SJSA1 (cell line): ENCODE measurements around the gene INSC. TPM values are rescaled to one million over a fixed set of nuclear protein-coding genes. Genes with fewer than 3 reads are reported as not detected.

Experiments
- DNase-seq, 2 experiments: peaks; one replicate each; pipeline ENCODE4 v3.0.0-alpha.2; 2015 to 2020; ENCODE audit warnings: low spot score in 2 of 2, low read depth in 1 of 2
- H3K27ac ChIP-seq: fragments of 250-450 bp; sonication (Bioruptor Pico); 2 replicates; pipeline ENCODE4 v1.5.1; 2020; ENCODE audit warnings: mild to moderate bottlenecking, moderate library complexity
- H3K27me3 ChIP-seq: fragments of 250-450 bp; sonication (Bioruptor Pico); replicated peaks from 2 replicates; pipeline ENCODE4 v1.5.1; 2020; ENCODE audit warnings: mild to moderate bottlenecking, moderate library complexity
- H3K36me3 ChIP-seq: fragments of 250-450 bp; sonication (Bioruptor Pico); 2 replicates; pipeline ENCODE4 v1.5.1; 2020; ENCODE audit warnings: mild to moderate bottlenecking
- H3K4me1 ChIP-seq: fragments of 250-450 bp; sonication (Bioruptor Pico); replicated peaks from 2 replicates; pipeline ENCODE4 v1.6.1; 2021; ENCODE audit warnings: mild to moderate bottlenecking
- H3K4me3 ChIP-seq: fragments of 250-450 bp; sonication (Bioruptor Pico); 2 replicates; pipeline ENCODE4 v1.5.1; 2020; ENCODE audit warnings: mild to moderate bottlenecking
- H3K9me3 ChIP-seq: fragments of 250-450 bp; sonication (Bioruptor Pico); replicated peaks from 2 replicates; pipeline ENCODE4 v1.5.1; 2020; ENCODE audit warnings: mild to moderate bottlenecking
- total RNA-seq: library from RNA; depleted of rRNA; stranded (reverse); fragments of >200 nt; shearing (Covaris generic); gene quantifications from 2 replicates; pipeline ENCODE4 v1.2.3, GENCODE V29; 2014

INSC gene
- total RNA-seq, 1 experiment from 2014 or later: 0.26 TPM

- Histone ChIP-seq H3K4me3 (no peak overlapping the region), H3K27ac (no peak overlapping the region), H3K36me3 (no peaks in the 10 kb centered on the region), H3K27me3 (no peaks in the 10 kb centered on the region), H3K9me3 (no peaks in the 10 kb centered on the region), H3K4me1 (no peaks in the 10 kb centered on the region)
- peak; percentile 52 to 80 for DNase-seq
These were observed 93.9 kb downstream of the INSC start for GRCh38 chr11:15208378-15209222.

DNA sequence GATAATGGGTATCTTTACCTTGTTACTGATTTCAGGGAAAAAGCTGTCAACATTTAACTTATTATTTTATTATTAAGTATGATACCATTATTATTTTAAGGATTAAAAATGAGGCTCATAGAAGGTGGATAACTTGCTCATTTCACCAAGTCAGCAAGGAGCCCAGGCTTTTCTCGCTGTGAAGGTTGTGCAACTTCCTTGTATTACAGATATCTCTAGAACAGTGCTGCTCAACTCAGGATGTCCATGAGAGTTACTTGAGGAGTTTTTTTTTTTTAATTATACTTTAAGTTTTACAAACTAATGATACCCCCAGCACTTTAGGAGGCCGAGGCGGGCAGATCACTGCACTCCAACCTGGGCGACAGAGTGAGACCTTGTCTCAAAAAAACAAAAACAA lies 98.2 kb downstream of the INSC start:
- H3K27ac ChIP-seq: no peak overlapping the region
- no peak overlapping the region for H3K4me3 ChIP-seq
- no peak for DNase-seq
- H3K36me3 ChIP-seq: no peaks in the 10 kb centered on the region
- H3K4me1 ChIP-seq: no peaks in the 10 kb centered on the region
- H3K27me3 ChIP-seq: no peaks in the 10 kb centered on the region
- H3K9me3 ChIP-seq: no peaks in the 10 kb centered on the region

GRCh38 chr11:15213471-15214231 lies 98.9 kb downstream of the INSC start:
- H3K36me3 ChIP-seq: no peaks in the 10 kb centered on the region
- no peaks in the 10 kb centered on the region for H3K9me3 ChIP-seq
- H3K4me1 ChIP-seq: no peaks in the 10 kb centered on the region
- H3K27me3 ChIP-seq: no peaks in the 10 kb centered on the region
- no peak overlapping the region for H3K4me3 ChIP-seq
- no peak overlapping the region for H3K27ac ChIP-seq
- no peak for DNase-seq

DNA sequence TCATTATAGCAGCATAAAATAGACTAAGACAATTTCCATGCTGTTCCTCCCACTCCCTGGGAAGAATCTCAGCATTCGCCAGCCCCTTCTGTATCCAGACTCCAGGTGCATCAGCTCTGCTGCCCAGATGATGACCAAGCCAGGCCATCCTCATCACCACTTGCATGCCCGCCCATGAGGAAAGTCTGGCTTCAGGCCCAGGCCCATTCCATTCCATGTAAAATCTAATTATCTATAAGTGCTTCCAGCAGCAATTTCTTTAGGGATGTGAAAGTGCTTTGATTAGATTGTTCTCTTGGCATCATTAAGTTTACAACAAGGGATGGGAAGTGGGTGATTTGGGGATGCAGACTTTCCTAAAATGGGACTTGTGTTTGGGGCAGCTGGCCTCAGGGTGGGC lies 100.3 kb downstream of the INSC start:
- Histone ChIP-seq H3K9me3 (no peaks in the 10 kb centered on the region), H3K27me3 (no peaks in the 10 kb centered on the region), H3K36me3 (no peaks in the 10 kb centered on the region), H3K4me1 (no peaks in the 10 kb centered on the region), H3K27ac (no peak overlapping the region), H3K4me3 (no peak overlapping the region)
- no peak for DNase-seq

DNA sequence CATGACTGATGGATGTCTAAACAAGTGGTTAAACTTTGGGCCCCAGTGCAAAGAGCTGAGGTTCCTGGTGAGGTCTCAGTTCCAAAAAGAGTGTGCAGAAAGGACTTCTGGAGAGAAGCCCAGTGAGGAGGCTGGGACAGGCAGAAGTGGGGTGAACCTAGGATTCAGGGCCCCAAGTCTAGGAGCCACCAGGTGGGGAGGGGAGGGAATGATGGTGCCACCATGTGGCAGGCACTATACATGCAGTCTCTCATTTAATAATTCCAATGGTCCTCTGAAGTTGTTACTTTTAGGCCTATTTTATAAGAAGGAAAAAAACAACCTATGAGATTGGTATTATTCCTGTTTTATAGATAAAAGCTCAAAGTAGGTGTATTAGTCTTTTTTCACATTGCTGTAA lies 102.0 kb downstream of the INSC start:
- Histone ChIP-seq H3K9me3 (no peaks in the 10 kb centered on the region), H3K4me1 (no peaks in the 10 kb centered on the region), H3K27me3 (no peaks in the 10 kb centered on the region), H3K36me3 (no peaks in the 10 kb centered on the region), H3K4me3 (no peak overlapping the region), H3K27ac (no peak overlapping the region)
- no peak for DNase-seq

GRCh38 chr11:15217416-15217815 lies 102.7 kb downstream of the INSC start:
- Histone ChIP-seq H3K4me3 (no peak overlapping the region), H3K4me1 (no peaks in the 10 kb centered on the region), H3K27ac (no peak overlapping the region), H3K36me3 (no peaks in the 10 kb centered on the region), H3K9me3 (no peaks in the 10 kb centered on the region), H3K27me3 (no peaks in the 10 kb centered on the region)
- no peak for DNase-seq

DNA sequence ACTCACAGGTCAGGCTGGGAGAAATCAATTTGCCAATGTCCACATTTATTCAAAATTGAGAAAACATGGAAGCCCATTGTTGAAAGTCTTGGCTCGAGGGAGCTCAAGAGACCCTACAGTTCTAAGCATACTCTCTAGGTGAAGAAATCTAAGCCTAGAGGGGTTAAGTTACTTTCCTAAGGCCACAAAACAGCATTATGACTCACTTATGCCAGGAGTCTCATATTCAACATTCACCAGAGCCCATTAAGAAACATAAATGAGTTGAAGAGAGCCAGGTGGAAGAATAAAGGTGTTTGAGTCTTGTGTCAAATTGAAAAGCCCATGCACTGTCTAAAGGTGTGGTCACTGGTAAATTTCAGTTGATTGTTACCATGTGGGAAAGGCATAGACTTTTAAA lies 108.1 kb downstream of the INSC start:
- H3K36me3 ChIP-seq: no peaks in the 10 kb centered on the region
- no peak for DNase-seq
- no peak overlapping the region for H3K4me3 ChIP-seq
- H3K27me3 ChIP-seq: no peaks in the 10 kb centered on the region
- no peak overlapping the region for H3K27ac ChIP-seq
- no peaks in the 10 kb centered on the region for H3K4me1 ChIP-seq
- no peaks in the 10 kb centered on the region for H3K9me3 ChIP-seq

DNA sequence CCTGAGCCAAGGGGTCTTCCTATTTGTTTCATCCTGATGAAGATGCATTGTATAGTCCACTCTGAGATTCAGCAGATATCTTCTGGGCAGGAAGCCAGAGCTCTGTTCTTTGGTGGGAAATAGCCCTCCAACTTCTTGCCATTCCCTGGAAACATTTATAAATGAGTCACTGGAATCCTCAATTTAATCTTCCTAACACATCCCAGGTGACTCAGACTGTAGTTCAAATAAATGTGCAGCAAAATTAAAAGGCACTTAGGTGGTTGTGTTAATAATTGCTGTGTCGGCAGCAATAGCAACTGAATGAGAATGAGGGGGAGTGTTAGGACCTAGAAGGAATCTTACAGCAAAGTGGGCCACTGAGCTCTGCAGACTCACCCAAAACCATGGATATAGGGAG lies 108.6 kb downstream of the INSC start:
- DNase-seq: no peak
- no peaks in the 10 kb centered on the region for H3K27me3 ChIP-seq
- H3K27ac ChIP-seq: no peak overlapping the region

DNA sequence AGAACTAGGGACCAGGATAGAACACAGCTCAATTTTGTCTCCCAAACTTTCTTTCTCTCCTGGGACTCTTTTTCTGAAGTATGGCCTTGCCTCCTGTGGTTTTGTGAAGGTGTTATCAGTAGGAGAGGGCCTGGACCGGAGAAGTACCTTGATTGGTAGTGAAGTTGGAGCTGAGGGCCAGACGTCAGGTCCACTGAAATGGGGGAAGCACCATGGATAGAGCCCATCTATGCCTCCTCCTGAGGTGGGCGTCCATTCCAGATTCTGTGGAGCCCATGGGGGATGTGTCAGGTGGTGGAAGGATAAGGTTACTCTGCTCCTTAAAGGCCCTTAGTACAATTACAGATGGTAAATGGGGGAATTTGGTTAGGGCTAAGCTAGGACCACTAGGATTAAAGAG lies 109.7 kb downstream of the INSC start:
- no peak for DNase-seq
- Histone ChIP-seq H3K27ac (no peak overlapping the region), H3K4me1 (no peaks in the 10 kb centered on the region), H3K36me3 (no peaks in the 10 kb centered on the region), H3K4me3 (no peak overlapping the region), H3K27me3 (no peaks in the 10 kb centered on the region), H3K9me3 (no peaks in the 10 kb centered on the region)

More for the DNA sequence above, 108.6 kb downstream of the INSC start:
- Histone ChIP-seq H3K36me3 (no peaks in the 10 kb centered on the region), H3K4me3 (no peak overlapping the region), H3K9me3 (no peaks in the 10 kb centered on the region), H3K4me1 (no peaks in the 10 kb centered on the region)

- H3K4me3 ChIP-seq: no peak overlapping the region
- no peaks in the 10 kb centered on the region for H3K27me3 ChIP-seq
- H3K36me3 ChIP-seq: no peaks in the 10 kb centered on the region
- H3K27ac ChIP-seq: no peak overlapping the region
- DNase-seq: no peak
- no peaks in the 10 kb centered on the region for H3K4me1 ChIP-seq
- no peaks in the 10 kb centered on the region for H3K9me3 ChIP-seq
These were observed 112.3 kb downstream of the INSC start for GRCh38 chr11:15227011-15227410.

DNA sequence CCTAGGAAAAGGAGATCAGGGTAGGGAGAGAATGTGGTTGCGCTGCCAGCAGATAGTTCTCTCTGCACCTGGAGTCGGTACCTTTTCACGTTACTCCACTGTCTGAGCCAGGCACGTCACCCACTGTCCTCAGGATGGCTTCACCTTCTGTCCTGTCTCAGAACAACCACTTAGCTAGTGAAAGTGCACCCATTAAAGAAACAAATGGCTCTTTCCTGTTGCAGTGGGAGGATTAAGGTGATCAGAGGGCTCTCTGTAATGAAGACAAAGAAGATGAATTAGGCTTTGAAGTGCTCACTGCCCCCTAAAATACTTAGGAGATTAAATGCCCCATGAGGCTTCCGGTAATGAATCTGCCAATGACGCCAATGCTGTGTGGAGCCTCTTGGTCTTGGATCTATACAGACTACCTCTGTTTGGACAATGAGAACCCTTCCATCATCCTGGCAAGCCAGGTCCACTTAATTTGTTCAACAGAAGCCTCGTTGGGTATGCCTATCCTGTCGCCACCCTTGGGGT lies 113.7 kb downstream of the INSC start:
- H3K27ac ChIP-seq: no peak overlapping the region
- no peaks in the 10 kb centered on the region for H3K9me3 ChIP-seq
- DNase-seq: no peak
- no peaks in the 10 kb centered on the region for H3K36me3 ChIP-seq
- no peak overlapping the region for H3K4me3 ChIP-seq
- H3K4me1 ChIP-seq: no peaks in the 10 kb centered on the region
- no peaks in the 10 kb centered on the region for H3K27me3 ChIP-seq

DNA sequence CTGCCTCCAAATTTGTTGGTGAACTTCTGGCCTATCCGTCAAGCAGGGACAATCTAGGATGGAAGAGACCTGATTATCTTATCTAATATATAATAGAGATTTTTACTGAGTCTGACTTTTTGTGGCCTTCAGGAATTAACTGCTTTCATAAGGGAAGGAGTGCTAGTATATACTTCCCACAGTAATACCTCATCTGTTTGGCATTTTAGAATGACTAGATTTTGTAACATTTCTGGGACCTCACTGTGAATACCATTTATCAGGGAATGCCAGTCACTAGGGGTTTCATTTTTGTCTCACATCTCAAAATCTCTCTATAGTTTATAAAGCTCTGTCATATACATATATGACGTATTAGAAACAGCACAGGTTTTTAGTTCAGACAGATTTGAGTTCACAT lies 114.3 kb downstream of the INSC start:
- DNase-seq: no peak
- no peak overlapping the region for H3K27ac ChIP-seq
- no peaks in the 10 kb centered on the region for H3K36me3 ChIP-seq
- no peaks in the 10 kb centered on the region for H3K4me1 ChIP-seq
- H3K27me3 ChIP-seq: no peaks in the 10 kb centered on the region
- no peaks in the 10 kb centered on the region for H3K9me3 ChIP-seq
- no peak overlapping the region for H3K4me3 ChIP-seq

DNA sequence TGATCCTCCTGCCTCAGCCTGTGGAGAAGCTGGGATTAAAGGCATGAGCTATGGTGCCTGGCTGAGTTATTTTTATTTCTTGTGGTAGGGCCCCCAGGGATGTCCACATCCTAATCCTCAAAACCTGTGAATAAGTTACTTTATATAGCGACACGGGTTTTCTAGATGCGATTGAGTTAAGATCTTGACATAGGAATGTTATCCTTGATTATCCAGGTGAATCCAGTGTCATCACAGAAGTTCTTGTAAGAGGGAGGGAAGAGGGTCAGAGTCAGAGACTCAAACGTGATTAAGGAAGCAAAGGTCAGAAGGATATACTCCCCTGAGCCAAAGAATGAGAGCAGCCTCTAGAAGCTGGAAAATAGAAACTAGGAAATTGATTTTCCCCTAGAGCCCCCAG lies 117.8 kb downstream of the INSC start:
- H3K9me3 ChIP-seq: no peaks in the 10 kb centered on the region
- no peak overlapping the region for H3K4me3 ChIP-seq
- no peaks in the 10 kb centered on the region for H3K36me3 ChIP-seq
- H3K27me3 ChIP-seq: no peaks in the 10 kb centered on the region
- H3K4me1 ChIP-seq: no peaks in the 10 kb centered on the region
- no peak overlapping the region for H3K27ac ChIP-seq
- no peak for DNase-seq
